Cardiac fibroblast (primary cell): ENCODE results near the gene SCAF4.
"Not testable (repeated sequence)": the region's sequence is repeated elsewhere in the genome, so short reads cannot be mapped to it uniquely, and the experiment has no call there.

ENCODE experiments used
- DNase-seq, 2 donors: peaks; one replicate each; pipeline versions ENCODE4 v3.0.0 to v3.0.0-alpha.2; 2010; ENCODE audit warnings: low read depth in 2 of 2
- H3K4me3 ChIP-seq, 2 donors: replicated peaks in 1 of 2; 1 replicate in 1 of 2; 2 replicates in 1 of 2; pipeline ENCODE4 v1.5.1; 2011; ENCODE audit warnings: low read depth in 2 of 2, low read length in 2 of 2, mild to moderate bottlenecking in 2 of 2, moderate library complexity in 1 of 2
- TF ChIP-seq, protein P1 (sequence below): IDR thresholded peaks from one replicate; pipeline ENCODE4 v1.5.1; 2011; ENCODE audit warnings: low read depth, mild to moderate bottlenecking, low read length, inconsistent platforms

SCAF4 gene

DNA sequence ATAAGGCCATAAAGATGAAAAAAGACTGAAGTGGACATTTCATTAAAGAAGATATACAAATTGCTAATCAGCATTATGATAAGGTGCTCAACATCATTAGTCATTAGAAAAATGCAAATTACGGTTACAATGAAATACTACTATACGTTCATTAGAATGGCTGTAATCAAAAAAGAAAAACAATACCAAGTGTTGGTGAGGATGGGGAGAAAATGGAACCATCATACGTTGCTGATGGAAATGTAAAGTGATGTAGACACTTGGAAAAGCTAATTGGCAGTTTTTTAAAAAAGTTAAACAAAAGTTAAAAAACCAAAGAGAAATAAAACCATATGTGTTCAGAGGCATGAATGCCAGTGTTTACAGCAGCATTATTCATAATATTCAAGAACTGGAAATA, 81.0 kb downstream of the SCAF4 start:
- TF ChIP-seq, protein P1, sequence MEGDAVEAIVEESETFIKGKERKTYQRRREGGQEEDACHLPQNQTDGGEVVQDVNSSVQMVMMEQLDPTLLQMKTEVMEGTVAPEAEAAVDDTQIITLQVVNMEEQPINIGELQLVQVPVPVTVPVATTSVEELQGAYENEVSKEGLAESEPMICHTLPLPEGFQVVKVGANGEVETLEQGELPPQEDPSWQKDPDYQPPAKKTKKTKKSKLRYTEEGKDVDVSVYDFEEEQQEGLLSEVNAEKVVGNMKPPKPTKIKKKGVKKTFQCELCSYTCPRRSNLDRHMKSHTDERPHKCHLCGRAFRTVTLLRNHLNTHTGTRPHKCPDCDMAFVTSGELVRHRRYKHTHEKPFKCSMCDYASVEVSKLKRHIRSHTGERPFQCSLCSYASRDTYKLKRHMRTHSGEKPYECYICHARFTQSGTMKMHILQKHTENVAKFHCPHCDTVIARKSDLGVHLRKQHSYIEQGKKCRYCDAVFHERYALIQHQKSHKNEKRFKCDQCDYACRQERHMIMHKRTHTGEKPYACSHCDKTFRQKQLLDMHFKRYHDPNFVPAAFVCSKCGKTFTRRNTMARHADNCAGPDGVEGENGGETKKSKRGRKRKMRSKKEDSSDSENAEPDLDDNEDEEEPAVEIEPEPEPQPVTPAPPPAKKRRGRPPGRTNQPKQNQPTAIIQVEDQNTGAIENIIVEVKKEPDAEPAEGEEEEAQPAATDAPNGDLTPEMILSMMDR, result no peak
- no peak overlapping the region for H3K4me3 ChIP-seq
- no peak for DNase-seq

DNA sequence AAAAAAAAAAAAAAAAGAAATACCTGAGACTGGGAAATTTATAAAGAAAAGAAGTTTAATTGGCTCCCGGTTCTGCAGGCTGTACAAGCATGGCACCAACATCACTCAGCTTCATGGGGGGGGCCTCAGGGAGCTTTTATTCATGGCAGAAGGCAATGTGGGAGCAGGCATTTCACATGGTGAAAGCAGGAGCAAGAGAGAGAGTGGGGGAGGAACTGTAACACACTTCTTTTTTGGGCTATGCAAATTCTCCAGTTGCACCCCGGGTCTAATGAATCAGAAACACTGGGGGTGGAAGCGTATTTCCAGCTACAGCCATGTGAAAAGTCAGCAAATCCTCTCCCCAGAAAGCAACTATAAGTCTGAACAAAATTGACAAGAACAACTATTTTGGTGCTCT, 84.3 kb downstream of the SCAF4 start:
- TF ChIP-seq, protein P1, result no peak
- no peak for DNase-seq
- H3K4me3 ChIP-seq, result no peak overlapping the region

DNA sequence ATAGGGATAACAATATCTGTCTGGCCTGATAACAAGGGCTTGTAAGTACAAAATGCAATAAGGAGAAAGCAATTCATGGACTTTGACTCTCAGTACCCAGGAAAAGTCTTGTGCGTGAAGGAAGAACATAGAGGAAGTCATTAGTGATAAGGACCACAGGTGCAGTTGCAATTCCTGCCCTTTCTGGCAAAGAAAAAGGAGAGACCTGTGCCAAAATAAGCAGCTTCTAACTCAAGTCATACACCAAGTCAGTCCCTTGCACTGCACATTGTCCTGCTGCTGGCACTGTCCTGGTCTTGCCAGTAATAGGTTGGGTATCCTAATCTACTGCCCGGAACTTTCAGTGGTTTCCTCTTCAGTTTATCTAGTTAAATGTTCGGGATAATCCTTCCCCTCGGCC, 87.3 kb downstream of the SCAF4 start:
- H3K4me3 ChIP-seq, result no peak overlapping the region
- DNase-seq, result peak in 1 of 2 donors; percentile 50
- TF ChIP-seq, protein P1, result no peak

DNA sequence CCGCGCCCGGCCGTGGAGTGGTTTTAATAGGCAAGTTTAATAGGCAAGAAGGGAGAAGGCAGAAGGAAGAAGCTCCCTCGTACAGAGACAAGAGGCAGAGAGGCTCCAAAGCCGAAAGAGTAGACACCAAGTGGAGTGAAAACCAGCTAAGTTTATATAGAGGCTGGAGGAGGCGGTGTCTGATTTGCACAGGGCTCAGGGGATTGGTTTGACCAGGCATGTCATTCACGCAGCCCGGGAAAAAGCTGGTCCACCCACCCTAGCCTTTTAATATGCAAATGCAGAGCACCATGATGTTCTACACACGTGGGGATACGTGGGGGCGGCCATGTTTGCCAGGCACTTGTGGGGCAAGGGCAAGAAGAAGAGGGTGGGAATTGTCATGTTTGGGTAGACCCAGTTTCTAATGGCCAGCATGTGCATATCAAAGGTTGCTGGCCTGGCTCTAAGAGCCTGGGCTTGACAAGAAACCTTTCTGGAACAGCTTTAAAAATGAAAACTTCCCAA, 90.4 kb downstream of the SCAF4 start:
- no peak overlapping the region for H3K4me3 ChIP-seq
- TF ChIP-seq, protein P1, result no peak
- no peak for DNase-seq

DNA sequence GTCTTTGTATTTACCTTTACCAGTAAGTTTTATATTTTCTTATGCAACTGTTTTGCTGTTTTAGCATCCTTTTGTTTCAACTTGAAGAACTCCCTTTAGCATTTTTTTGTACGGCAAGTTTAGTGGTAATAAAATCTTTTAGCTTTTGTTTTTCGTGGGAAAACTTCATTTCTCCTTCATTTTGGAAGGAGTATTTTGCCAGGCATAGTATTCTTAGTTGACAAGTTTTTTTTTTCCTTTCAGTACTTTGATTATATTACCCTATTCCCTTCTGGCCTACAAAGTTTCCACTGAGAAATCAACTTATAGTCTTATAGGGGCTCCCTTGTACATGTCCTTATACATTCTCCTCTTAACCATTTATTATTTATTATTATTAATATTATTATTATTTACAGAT, 95.0 kb downstream of the SCAF4 start:
- no peak overlapping the region for H3K4me3 ChIP-seq
- no peak for DNase-seq
- TF ChIP-seq, protein P1, result no peak

DNA sequence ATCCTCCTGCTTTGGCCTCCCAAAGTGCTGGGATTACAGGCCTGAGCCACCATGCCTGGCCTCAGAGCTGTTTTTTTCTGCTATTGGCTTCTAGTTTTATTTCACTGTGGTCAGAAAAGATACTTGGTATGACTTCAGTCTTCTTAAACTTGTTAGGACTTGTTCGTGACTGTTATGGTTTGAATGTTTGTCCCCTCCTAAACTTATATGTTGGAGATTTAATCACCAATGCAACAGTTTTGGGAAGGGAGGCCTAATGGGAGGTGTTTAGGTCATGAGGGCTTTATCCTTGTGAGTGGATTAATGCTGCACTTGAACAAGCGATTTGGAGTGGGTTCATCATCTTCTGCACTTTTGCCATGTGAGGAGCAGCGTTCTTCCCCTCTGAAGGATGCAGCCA, 96.9 kb downstream of the SCAF4 start:
- no peak overlapping the region for H3K4me3 ChIP-seq
- no peak for DNase-seq
- TF ChIP-seq, protein P1, result no peak

DNA sequence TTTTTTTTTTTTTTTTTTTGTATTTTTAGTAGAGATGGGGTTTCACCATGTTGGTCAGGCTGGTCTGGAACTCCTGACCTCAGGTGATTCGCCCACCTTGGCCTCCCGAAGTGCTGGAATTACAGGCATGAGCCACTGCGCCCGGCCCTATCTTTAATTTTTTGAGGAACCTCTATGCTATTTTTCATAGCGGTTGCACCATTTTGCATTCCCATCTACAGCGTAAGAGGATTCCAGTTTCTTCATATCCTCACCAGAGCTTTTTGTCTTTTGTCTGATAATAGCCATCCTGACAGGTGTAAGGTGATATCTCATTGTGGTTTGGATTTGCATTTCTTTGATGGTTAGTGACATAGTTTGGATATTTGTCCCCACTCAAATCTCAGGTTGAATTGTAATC, 100.0 kb downstream of the SCAF4 start:
- DNase-seq, result not testable (repeated sequence)

More for the DNA sequence above, 100.0 kb downstream of the SCAF4 start:
- H3K4me3 ChIP-seq, result not testable (repeated sequence)
